OCI-LY7 (cell line): ENCODE results near the gene DNAH14.

ENCODE experiments used
- EZH2phosphoT487 ChIP-seq: fragments of 200-600 bp; sonication (generic); IDR thresholded peaks from 2 replicates; pipeline ENCODE4 v1.6.1; 2018; ENCODE audit warnings: low read depth, borderline replicate concordance, mild to moderate bottlenecking, mixed run types, antibody characterized with exemption, low read length, moderate library complexity, mixed read lengths
- TF ChIP-seq, protein P1 (sequence below): fragments of 200-600 bp; sonication (generic); conservative IDR thresholded peaks from 2 replicates; pipeline ENCODE4 v1.5.1; 2014; ENCODE audit warnings: mild to moderate bottlenecking, antibody characterized with exemption, low read length, moderate library complexity, mixed read lengths

DNA sequence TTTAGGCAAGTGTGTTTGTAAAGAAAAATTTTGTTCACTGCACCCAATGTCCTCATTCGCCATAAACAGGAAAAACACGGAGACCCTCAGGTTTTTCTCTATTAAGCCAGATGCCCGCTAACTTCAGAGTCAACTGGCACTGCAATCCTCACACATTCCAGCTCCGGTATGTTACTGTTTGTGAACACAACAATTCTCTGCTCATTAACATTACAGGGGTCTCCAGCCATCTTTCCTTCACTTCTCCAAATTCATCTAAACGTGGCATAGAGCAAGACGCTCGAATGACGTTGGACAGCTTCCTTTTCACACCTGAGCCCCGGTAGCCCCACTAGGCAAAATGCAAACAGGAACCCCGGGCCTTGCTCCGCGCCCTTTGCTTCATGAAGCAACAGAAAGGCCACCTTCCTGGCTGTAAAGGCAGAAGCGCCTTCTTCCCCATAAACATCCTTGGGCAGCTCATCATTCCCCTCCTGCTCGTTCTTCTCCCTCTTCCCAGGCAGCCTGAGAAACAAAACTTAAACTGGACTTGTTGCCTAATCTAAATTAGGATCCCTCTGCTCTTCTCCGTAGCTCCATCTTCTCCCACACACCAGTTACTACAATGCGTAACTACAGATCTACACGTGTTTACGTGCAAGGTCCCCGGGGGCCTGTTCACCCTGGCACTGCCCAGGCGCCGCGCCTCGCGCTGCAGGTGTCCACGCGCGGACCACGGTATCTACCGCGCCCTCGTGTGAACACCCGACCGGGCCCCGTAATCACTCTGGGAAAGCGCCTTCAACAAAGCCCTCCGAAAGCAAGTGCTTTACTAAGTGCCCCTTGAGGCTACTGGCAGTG lies 497.1 kb downstream of the DNAH14 start:
- TF ChIP-seq, protein P1, sequence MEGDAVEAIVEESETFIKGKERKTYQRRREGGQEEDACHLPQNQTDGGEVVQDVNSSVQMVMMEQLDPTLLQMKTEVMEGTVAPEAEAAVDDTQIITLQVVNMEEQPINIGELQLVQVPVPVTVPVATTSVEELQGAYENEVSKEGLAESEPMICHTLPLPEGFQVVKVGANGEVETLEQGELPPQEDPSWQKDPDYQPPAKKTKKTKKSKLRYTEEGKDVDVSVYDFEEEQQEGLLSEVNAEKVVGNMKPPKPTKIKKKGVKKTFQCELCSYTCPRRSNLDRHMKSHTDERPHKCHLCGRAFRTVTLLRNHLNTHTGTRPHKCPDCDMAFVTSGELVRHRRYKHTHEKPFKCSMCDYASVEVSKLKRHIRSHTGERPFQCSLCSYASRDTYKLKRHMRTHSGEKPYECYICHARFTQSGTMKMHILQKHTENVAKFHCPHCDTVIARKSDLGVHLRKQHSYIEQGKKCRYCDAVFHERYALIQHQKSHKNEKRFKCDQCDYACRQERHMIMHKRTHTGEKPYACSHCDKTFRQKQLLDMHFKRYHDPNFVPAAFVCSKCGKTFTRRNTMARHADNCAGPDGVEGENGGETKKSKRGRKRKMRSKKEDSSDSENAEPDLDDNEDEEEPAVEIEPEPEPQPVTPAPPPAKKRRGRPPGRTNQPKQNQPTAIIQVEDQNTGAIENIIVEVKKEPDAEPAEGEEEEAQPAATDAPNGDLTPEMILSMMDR: peak; percentile 11; the same call in 1 of the 2 replicates
- TF ChIP-seq EZH2phosphoT487: no peak
